ENCODE measurements around the gene UBXN11. TPM values are rescaled to one million over a fixed set of nuclear protein-coding genes. Genes with fewer than 3 reads are reported as not detected.

The UBXN11 gene
- polyA plus RNA-seq, 1 of the 3 experiments (the other 2 are of a cell fraction): 30.6 TPM

DNA sequence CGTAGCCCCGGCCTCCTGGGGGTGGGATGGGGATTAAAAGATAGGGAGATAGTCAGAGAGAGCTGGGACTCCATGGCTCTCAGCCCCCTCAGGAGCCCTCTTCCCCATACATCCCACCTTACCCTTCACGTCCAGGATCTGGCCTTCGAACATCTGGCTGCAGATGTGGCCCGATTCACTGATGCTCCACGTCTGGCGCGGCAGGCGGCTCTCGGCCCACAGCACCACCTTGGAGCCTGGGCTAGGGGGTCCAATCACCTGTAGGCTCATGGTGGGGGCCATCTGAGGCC lies 15.6 kb upstream of the UBXN11 start:
- H3K4me3 ChIP-seq (ENCODE audit: low read depth in 2 of 2, low read length in 1 of 2): no peak overlapping the region
- no peaks in the 10 kb centered on the region for H3F3A ChIP-seq (replicated peaks; ENCODE audit: insufficient read depth)
- H3K9me3 ChIP-seq: no peaks in the 10 kb centered on the region
- TF ChIP-seq ELF1 (IDR thresholded peaks at IDR 0.05) (no peak), SIN3A (IDR thresholded peaks at IDR 0.05; ENCODE audit: borderline replicate concordance, low read depth, low read length) (no peak), EP300 (IDR thresholded peaks at IDR 0.05; ENCODE audit: borderline replicate concordance in 1 of 2, low read depth in 1 of 2, low read length in 1 of 2) (no peak), RFX5 (IDR thresholded peaks at IDR 0.05; ENCODE audit: low read length) (no peak), GATA2 (CRISPR knock-in tag; IDR thresholded peaks at IDR 0.05) (no peak)
- peaks cover 0 to 3% of the 10 kb centered on the region in 2 experiments; a peak in 1 of 4 replicates for H3K4me1 ChIP-seq (ENCODE audit: control insufficient read depth in 1 of 2, insufficient read depth in 2 of 2, low read depth in 1 of 2, low read length in 1 of 2)
- H3K9ac ChIP-seq: no peak overlapping the region
- ChIA-PET CTCF (interaction anchor here (0.6 to 10.4 kb wide), 55 partner anchors 9 to 427 kb away, joined by 3 to 213 read pairs (median 4); partner anchors contain the start of genes CEP85, CRYBG2, PDIK1L and SH3BGRL3), POLR2A (interaction anchor here (0.9 to 1.3 kb wide), 2 partner anchors 42 to 149 kb away, joined by 3 to 5 read pairs; partner anchors contain the start of gene SH3BGRL3)
- H3K36me3 ChIP-seq (replicated peaks in 1 of 2; ENCODE audit: control insufficient read depth in 1 of 2, insufficient read depth in 2 of 2, low read length in 1 of 2): no peaks in the 10 kb centered on the region
- H3K4me2 ChIP-seq: no peak overlapping the region
- WGBS (ENCODE audit: low lambda C conversion rate): 40% methylated on average over 10 of the region's 10 CpGs
- no peaks in the 10 kb centered on the region for H3K79me2 ChIP-seq (ENCODE audit: insufficient read depth)
- no peaks in the 10 kb centered on the region for H3K9me2 ChIP-seq
- no peaks in the 10 kb centered on the region for H3K27me3 ChIP-seq (ENCODE audit: insufficient read depth)
- H2AFZ ChIP-seq (ENCODE audit: low read depth): no peak overlapping the region
- H4K20me1 ChIP-seq (ENCODE audit: insufficient read depth): no peaks in the 10 kb centered on the region
- H3K27ac ChIP-seq (ENCODE audit: low read depth in 2 of 2, low read length in 1 of 2): no peak overlapping the region
- DNase-seq: no peak

- H3K9me2 ChIP-seq: no peaks in the 10 kb centered on the region
- H2AFZ ChIP-seq (ENCODE audit: low read depth): peak overlapping the region; percentile 88; the same call in 1 of the 2 replicates
- no peaks in the 10 kb centered on the region for H4K20me1 ChIP-seq (ENCODE audit: insufficient read depth)
- no peak overlapping the region for H3K27ac ChIP-seq (ENCODE audit: low read depth in 2 of 2, low read length in 1 of 2)
- no peaks in the 10 kb centered on the region for H3K9me3 ChIP-seq
- H3F3A ChIP-seq (replicated peaks; ENCODE audit: insufficient read depth): no peaks in the 10 kb centered on the region
- CTCF ChIA-PET: interaction anchor here (0.6 to 10.4 kb wide), 56 partner anchors 8 to 426 kb away, joined by 3 to 213 read pairs (median 4); partner anchors contain the start of genes CEP85, CRYBG2, PDIK1L and SH3BGRL3
- no peak overlapping the region for H3K9ac ChIP-seq
- no peaks in the 10 kb centered on the region for H3K79me2 ChIP-seq (ENCODE audit: insufficient read depth)
- peak overlapping the region in 1 of 2 experiments; percentile 17; a peak in 1 of 4 replicates for H3K4me3 ChIP-seq (ENCODE audit: low read depth in 2 of 2, low read length in 1 of 2)
- H3K27me3 ChIP-seq (ENCODE audit: insufficient read depth): no peaks in the 10 kb centered on the region
- 22% methylated on average over 13 of the region's 16 CpGs for WGBS (ENCODE audit: low lambda C conversion rate)
- H3K4me1 ChIP-seq (ENCODE audit: control insufficient read depth in 1 of 2, insufficient read depth in 2 of 2, low read depth in 1 of 2, low read length in 1 of 2): peaks cover 0 to 3% of the 10 kb centered on the region in 2 experiments; a peak in 1 of 4 replicates
- H3K36me3 ChIP-seq (replicated peaks in 1 of 2; ENCODE audit: control insufficient read depth in 1 of 2, insufficient read depth in 2 of 2, low read length in 1 of 2): no peaks in the 10 kb centered on the region
- POLR2A ChIA-PET: interaction anchor here (0.9 to 1.3 kb wide), 2 partner anchors 41 to 149 kb away, joined by 3 to 5 read pairs; partner anchors contain the start of gene SH3BGRL3
- DNase-seq: peak; percentile 91
- H3K4me2 ChIP-seq: 0 out of 2 replicates have a peak overlapping the region, but pooled peaks have one; percentile 24
- TF ChIP-seq, protein P1, sequence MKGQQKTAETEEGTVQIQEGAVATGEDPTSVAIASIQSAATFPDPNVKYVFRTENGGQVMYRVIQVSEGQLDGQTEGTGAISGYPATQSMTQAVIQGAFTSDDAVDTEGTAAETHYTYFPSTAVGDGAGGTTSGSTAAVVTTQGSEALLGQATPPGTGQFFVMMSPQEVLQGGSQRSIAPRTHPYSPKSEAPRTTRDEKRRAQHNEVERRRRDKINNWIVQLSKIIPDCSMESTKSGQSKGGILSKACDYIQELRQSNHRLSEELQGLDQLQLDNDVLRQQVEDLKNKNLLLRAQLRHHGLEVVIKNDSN (IDR thresholded peaks at IDR 0.05; ENCODE audit: borderline replicate concordance, low read depth): no peak
- TF ChIP-seq CHD2 (IDR thresholded peaks at IDR 0.05; ENCODE audit: low read length, partially characterized antibody) (peak; percentile 81), USF2 (IDR thresholded peaks at IDR 0.05; ENCODE audit: borderline replicate concordance, low read depth, low read length) (no peak), RCOR1 (IDR thresholded peaks at IDR 0.05; ENCODE audit: low read length) (0 out of 2 replicates have a peak, but pooled peaks have one; percentile 3), TCF12 (IDR thresholded peaks at IDR 0.05) (no peak), CTCF (IDR thresholded peaks at IDR 0.05) (peak; percentile 88), IRF3 (IDR thresholded peaks at IDR 0.05; ENCODE audit: low read depth, low read length) (no peak), RAD21 (IDR thresholded peaks at IDR 0.05; ENCODE audit: low read length) (peak; percentile 92), MAX (IDR thresholded peaks at IDR 0.05; ENCODE audit: low read depth) (no peak), TAF1 (IDR thresholded peaks at IDR 0.05; ENCODE audit: borderline replicate concordance, low read depth, low read length) (no peak), GABPA (IDR thresholded peaks at IDR 0.05; ENCODE audit: low read depth) (no peak), ELF1 (IDR thresholded peaks at IDR 0.05) (no peak), FOSL2 (IDR thresholded peaks at IDR 0.05; ENCODE audit: borderline replicate concordance, low read depth) (no peak), MXI1 (IDR thresholded peaks at IDR 0.05; ENCODE audit: low read depth, low read length) (no peak), GATA2 (CRISPR knock-in tag; IDR thresholded peaks at IDR 0.05) (no peak), RFX5 (IDR thresholded peaks at IDR 0.05; ENCODE audit: low read length) (no peak)
These were observed 15.0 kb upstream of the UBXN11 start for GRCh38 chr1:26321315-26322041.
